ENCODE data around the gene BUD23. TPM values are rescaled to one million over a fixed set of nuclear protein-coding genes. Genes with fewer than 3 reads are reported as not detected.
A peak's percentile ranks its signal among the peaks of the same experiment; 100 is the strongest.
"Not testable (repeated sequence)": the region's sequence is repeated elsewhere in the genome, so short reads cannot be mapped to it uniquely, and the experiment has no call there.

BUD23 gene
- total and polyA plus RNA-seq, 2 experiments from 2014 or later, result 62.1 to 117 TPM

- H3K27ac Mint-ChIP-seq; H3K79me2 ChIP-seq (replicated peaks; ENCODE audit: insufficient read depth); H3F3A ChIP-seq (replicated peaks; ENCODE audit: low read depth); H4K20me1 ChIP-seq (replicated peaks; ENCODE audit: insufficient read depth); H3K27ac ChIP-seq (ENCODE audit: low read depth); H3K4me1 ChIP-seq (ENCODE audit: insufficient read depth); H3K36me3 Mint-ChIP-seq (ENCODE audit: low read depth); ATAC-seq; H3K4me3 ChIP-seq; H3K9me2 ChIP-seq (ENCODE audit: insufficient read depth); H3K4me2 ChIP-seq; H3K4me1 Mint-ChIP-seq; H3K4me3 Mint-ChIP-seq; H3K9me3 Mint-ChIP-seq; DNase-seq (ENCODE audit: low spot score); H2AFZ ChIP-seq; H3K36me3 ChIP-seq (ENCODE audit: insufficient read depth): not testable (repeated sequence)
- peaks cover 20% of the 10 kb centered on the region for H3K27me3 Mint-ChIP-seq (ENCODE audit: insufficient read depth, low read depth, poor library complexity)
- H3K27me3 ChIP-seq (ENCODE audit: insufficient read depth), result peaks cover 24% of the 10 kb centered on the region
These were observed 38.8 kb downstream of the BUD23 start for GRCh38 chr7:73722182-73722581.

DNA sequence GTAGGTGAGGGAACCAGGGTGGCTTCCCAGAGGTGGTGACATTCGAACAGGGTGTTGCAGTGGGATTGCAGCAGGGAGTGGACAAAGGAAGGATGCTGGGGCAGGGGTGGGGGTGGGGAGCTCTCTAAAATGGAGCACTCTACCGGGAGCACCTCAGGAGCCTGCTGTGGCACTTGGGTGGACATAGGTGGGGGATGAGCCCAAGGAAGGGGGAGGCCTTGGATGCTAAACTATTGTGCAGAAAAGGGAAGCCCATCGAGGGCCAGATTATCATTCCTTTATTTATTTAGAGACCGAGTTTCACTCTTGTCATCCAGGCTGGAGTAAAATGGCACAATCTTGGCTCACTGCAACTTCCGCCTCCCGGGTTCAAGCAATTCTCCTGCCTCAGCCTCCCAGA, 39.4 kb downstream of the BUD23 start:
- Histone ChIP-seq H3K27me3 (ENCODE audit: insufficient read depth) (peaks cover 24% of the 10 kb centered on the region), H3K36me3 (ENCODE audit: insufficient read depth) (no peaks in the 10 kb centered on the region), H3K9me2 (ENCODE audit: insufficient read depth) (no peaks in the 10 kb centered on the region), H3K4me1 (ENCODE audit: insufficient read depth) (peaks cover 1% of the 10 kb centered on the region; the same call in 1 of the 2 replicates), H2AFZ (no peak overlapping the region), H3K27ac (ENCODE audit: low read depth) (no peak overlapping the region), H3F3A (replicated peaks; ENCODE audit: low read depth) (0 out of 2 replicates have a peak, but pooled peaks cover 2% of the 10 kb centered on the region), H3K4me2 (no peak overlapping the region), H4K20me1 (replicated peaks; ENCODE audit: insufficient read depth) (no peaks in the 10 kb centered on the region; the same call in 1 of the 2 replicates), H3K4me3 (no peak overlapping the region), H3K79me2 (replicated peaks; ENCODE audit: insufficient read depth) (no peaks in the 10 kb centered on the region)
- Mint-ChIP-seq H3K27ac (no peak overlapping the region), H3K36me3 (ENCODE audit: low read depth) (no peaks in the 10 kb centered on the region), H3K9me3 (no peaks in the 10 kb centered on the region), H3K4me1 (peaks cover under 1% of the 10 kb centered on the region; the same call in 2 of the 3 replicates), H3K27me3 (ENCODE audit: insufficient read depth, low read depth, poor library complexity) (peaks cover 20% of the 10 kb centered on the region), H3K4me3 (no peak overlapping the region)
- no peak for ATAC-seq
- TF ChIP-seq STAT1 (IDR thresholded peaks at IDR 0.05; ENCODE audit: unreplicated experiment) (no peak), POLR2AphosphoS5 (IDR thresholded peaks at IDR 0.05; ENCODE audit: low read depth) (no peak)
- no peak for DNase-seq (ENCODE audit: low spot score)

DNA sequence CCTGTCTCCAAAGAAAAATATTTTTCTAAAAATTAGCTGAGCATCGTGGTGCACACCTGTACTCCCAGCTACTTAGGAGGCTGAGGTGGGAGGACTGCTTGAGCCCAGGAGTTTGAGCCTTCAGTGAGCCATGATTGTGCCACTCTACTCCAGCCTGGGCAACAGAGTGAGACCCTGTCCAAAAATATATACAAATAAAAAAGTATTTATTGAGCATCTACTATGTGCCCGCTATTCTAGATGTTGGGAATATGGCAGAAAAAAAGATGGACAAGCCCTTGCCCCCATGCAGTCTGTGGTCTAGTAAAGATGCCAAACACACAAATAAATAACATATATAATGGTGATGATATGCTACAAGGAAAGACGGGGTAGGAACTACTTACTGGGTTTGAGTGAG, 40.4 kb downstream of the BUD23 start:
- Mint-ChIP-seq H3K9me3 (no peaks in the 10 kb centered on the region), H3K4me1 (peaks cover 8% of the 10 kb centered on the region), H3K4me3 (no peak overlapping the region), H3K27ac (no peak overlapping the region), H3K36me3 (ENCODE audit: low read depth) (no peaks in the 10 kb centered on the region), H3K27me3 (ENCODE audit: insufficient read depth, low read depth, poor library complexity) (peaks cover 14% of the 10 kb centered on the region)
- Histone ChIP-seq H2AFZ (no peak overlapping the region), H3K27me3 (ENCODE audit: insufficient read depth) (peaks cover 14% of the 10 kb centered on the region), H3K4me3 (no peak overlapping the region), H3K36me3 (ENCODE audit: insufficient read depth) (no peaks in the 10 kb centered on the region), H3K4me2 (no peak overlapping the region), H3K79me2 (replicated peaks; ENCODE audit: insufficient read depth) (no peaks in the 10 kb centered on the region), H3K27ac (ENCODE audit: low read depth) (no peak overlapping the region), H3K4me1 (ENCODE audit: insufficient read depth) (0 out of 2 replicates have a peak, but pooled peaks cover 7% of the 10 kb centered on the region), H3K9me2 (ENCODE audit: insufficient read depth) (no peaks in the 10 kb centered on the region), H3F3A (replicated peaks; ENCODE audit: low read depth) (0 out of 2 replicates have a peak, but pooled peaks cover 2% of the 10 kb centered on the region), H4K20me1 (replicated peaks; ENCODE audit: insufficient read depth) (no peaks in the 10 kb centered on the region)
- DNase-seq (ENCODE audit: low spot score) (no peak), ATAC-seq (no peak)
- TF ChIP-seq JUNB (IDR thresholded peaks at IDR 0.05; ENCODE audit: unreplicated experiment) (no peak), ETS1 (IDR thresholded peaks at IDR 0.05) (no peak)

DNA sequence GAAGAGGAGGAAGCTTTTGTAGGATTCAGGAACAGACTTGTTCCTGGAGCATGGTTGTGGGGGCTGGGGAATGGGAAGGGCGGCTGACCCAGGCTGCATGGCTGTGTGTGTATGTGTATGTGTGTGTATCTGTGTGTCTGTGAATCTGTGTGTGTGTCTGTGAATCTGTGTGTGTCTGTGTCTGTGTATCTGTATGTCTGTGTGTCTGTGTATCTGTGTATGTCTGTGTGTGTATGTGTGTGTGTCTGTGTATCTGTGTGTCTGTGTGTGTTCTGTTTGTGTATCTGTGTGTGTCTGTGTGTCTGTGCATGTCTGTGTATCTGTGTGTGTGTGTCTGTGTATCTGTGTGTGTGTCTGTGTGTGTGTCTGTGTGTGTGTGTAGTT, 42.7 kb downstream of the BUD23 start:
- ATAC-seq (peak; percentile 16), DNase-seq (ENCODE audit: low spot score) (no peak)
- H3K27me3 Mint-ChIP-seq (ENCODE audit: insufficient read depth, low read depth, poor library complexity), result peaks cover 4% of the 10 kb centered on the region
- Histone ChIP-seq H3K27ac (ENCODE audit: low read depth) (no peak overlapping the region), H3K4me3 (no peak overlapping the region), H3K9me2 (ENCODE audit: insufficient read depth) (no peaks in the 10 kb centered on the region), H3K36me3 (ENCODE audit: insufficient read depth) (no peaks in the 10 kb centered on the region), H3F3A (replicated peaks; ENCODE audit: low read depth) (0 out of 2 replicates have a peak, but pooled peaks cover 2% of the 10 kb centered on the region), H3K4me2 (no peak overlapping the region), H2AFZ (no peak overlapping the region), H3K79me2 (replicated peaks; ENCODE audit: insufficient read depth) (no peaks in the 10 kb centered on the region), H3K27me3 (ENCODE audit: insufficient read depth) (no peaks in the 10 kb centered on the region), H3K4me1 (ENCODE audit: insufficient read depth) (0 out of 2 replicates have a peak, but pooled peaks cover 7% of the 10 kb centered on the region), H4K20me1 (replicated peaks; ENCODE audit: insufficient read depth) (no peaks in the 10 kb centered on the region)
- H3K27ac Mint-ChIP-seq, result no peak overlapping the region
- H3K9me3 Mint-ChIP-seq, result no peaks in the 10 kb centered on the region
- no peak overlapping the region for H3K4me3 Mint-ChIP-seq
- peaks cover 12% of the 10 kb centered on the region for H3K4me1 Mint-ChIP-seq
- H3K36me3 Mint-ChIP-seq (ENCODE audit: low read depth), result no peaks in the 10 kb centered on the region
- TF ChIP-seq CREB1 (CRISPR knock-in tag; IDR thresholded peaks at IDR 0.05; ENCODE audit: low read depth) (no peak), ZNF114 (CRISPR knock-in tag; IDR thresholded peaks at IDR 0.05) (no peak)

All from GM23338 (cell line).